AG08396 (cell line): Measurements from ENCODE around the gene RGS10.

Experiments
- DNase-seq: peaks from one replicate; pipeline ENCODE4 v3.0.0; 2012; ENCODE audit warnings: low spot score, mixed read lengths

The RGS10 gene

GRCh38 chr10:119496273-119496672, 46.2 kb downstream of the RGS10 start:
- DNase-seq, result no peak

- DNase-seq, result no peak
These were observed 47.0 kb downstream of the RGS10 start for GRCh38 chr10:119495545-119495944.

- no peak for DNase-seq
These were observed 47.5 kb downstream of the RGS10 start for GRCh38 chr10:119495021-119495505.

- peak; percentile 43 for DNase-seq
These were observed 48.1 kb downstream of the RGS10 start for GRCh38 chr10:119494236-119495020.

- DNase-seq, result no peak
These were observed 49.4 kb downstream of the RGS10 start for GRCh38 chr10:119493155-119493554.

GRCh38 chr10:119491966-119492757, 50.4 kb downstream of the RGS10 start:
- DNase-seq, result no peak

- no peak for DNase-seq
These were observed 52.6 kb downstream of the RGS10 start for GRCh38 chr10:119489991-119490326.

- no peak for DNase-seq
These were observed 53.8 kb downstream of the RGS10 start for GRCh38 chr10:119488675-119489074.

GRCh38 chr10:119483839-119484238, 58.7 kb downstream of the RGS10 start:
- DNase-seq, result no peak

GRCh38 chr10:119483001-119483400, 59.5 kb downstream of the RGS10 start:
- no peak for DNase-seq

- no peak for DNase-seq
These were observed 60.6 kb downstream of the RGS10 start for GRCh38 chr10:119481781-119482426.

GRCh38 chr10:119480667-119481066, 61.9 kb downstream of the RGS10 start:
- DNase-seq, result no peak

GRCh38 chr10:119479532-119479931, 63.0 kb downstream of the RGS10 start:
- no peak for DNase-seq

- no peak for DNase-seq
These were observed 63.6 kb downstream of the RGS10 start for GRCh38 chr10:119478811-119479341.

- DNase-seq, result no peak
These were observed 64.3 kb downstream of the RGS10 start for GRCh38 chr10:119478111-119478802.

- DNase-seq, result no peak
These were observed 65.1 kb downstream of the RGS10 start for GRCh38 chr10:119477444-119477843.

- no peak for DNase-seq
These were observed 67.9 kb downstream of the RGS10 start for GRCh38 chr10:119474606-119475005.

- no peak for DNase-seq
These were observed 68.7 kb downstream of the RGS10 start for GRCh38 chr10:119473771-119474170.

GRCh38 chr10:119470920-119471702, 71.4 kb downstream of the RGS10 start:
- DNase-seq, result no peak

- DNase-seq, result no peak
These were observed 72.7 kb downstream of the RGS10 start for GRCh38 chr10:119469846-119470245.

- no peak for DNase-seq
These were observed 73.2 kb downstream of the RGS10 start for GRCh38 chr10:119469325-119469707.
